Measurements from ENCODE around the gene SPOUT1. TPM values are rescaled to one million over a fixed set of nuclear protein-coding genes. Genes with fewer than 3 reads are reported as not detected.

SPOUT1 gene
- total and polyA plus RNA-seq, 7 donors, result 4.8 to 31.6 (median 25.4) TPM

DNA sequence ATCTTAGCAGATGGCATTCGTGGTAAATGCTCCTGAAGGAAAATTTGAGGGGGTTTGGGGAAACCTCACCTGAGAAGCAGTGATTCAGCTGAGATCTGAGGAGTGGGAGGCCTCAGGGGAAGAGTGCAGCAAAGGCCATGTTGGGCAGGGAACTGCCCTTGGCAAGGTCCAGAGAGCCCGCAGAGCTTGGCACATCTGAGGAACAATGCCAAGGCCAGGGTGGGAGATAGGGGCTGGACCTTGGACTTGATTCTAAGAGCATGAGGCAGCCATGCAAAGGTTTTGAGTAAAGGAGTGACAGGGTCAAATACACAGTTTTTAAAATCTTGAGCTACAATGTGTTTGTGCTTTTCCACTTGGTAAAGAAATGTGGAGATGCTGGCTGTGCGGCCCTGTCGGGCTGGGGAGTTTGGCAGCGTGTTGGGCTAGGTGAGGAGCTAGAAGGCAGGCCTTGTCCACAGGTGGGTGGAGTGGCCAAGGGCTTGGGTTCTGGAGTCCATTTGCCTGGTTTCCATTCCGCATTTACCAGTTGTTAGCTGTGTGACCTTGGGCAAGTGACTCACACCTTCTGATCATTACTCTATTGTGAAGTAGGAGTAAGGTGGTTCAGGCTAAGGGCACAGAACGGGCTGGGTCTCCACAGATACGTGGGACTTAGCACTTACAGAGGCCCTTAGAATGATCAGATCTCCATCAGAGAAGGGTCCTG, 36.5 kb downstream of the SPOUT1 start:
- Histone ChIP-seq H3K4me1 (peaks cover 0 to 7% (median 5%) of the 10 kb centered on the region in 4 donors), H3K9me3 (no peaks in the 10 kb centered on the region), H3K4me3 (no peak overlapping the region), H3K36me3 (peaks cover 18 to 86% (median 47%) of the 10 kb centered on the region in 4 donors), H3K27me3 (no peaks in the 10 kb centered on the region), H3K27ac (no peak overlapping the region)
- no peak for DNase-seq
- TF ChIP-seq POLR2AphosphoS5 (IDR thresholded peaks at IDR 0.05) (no peak), POLR2A (IDR thresholded peaks at IDR 0.05) (no peak)
- TF ChIP-seq, protein P1, sequence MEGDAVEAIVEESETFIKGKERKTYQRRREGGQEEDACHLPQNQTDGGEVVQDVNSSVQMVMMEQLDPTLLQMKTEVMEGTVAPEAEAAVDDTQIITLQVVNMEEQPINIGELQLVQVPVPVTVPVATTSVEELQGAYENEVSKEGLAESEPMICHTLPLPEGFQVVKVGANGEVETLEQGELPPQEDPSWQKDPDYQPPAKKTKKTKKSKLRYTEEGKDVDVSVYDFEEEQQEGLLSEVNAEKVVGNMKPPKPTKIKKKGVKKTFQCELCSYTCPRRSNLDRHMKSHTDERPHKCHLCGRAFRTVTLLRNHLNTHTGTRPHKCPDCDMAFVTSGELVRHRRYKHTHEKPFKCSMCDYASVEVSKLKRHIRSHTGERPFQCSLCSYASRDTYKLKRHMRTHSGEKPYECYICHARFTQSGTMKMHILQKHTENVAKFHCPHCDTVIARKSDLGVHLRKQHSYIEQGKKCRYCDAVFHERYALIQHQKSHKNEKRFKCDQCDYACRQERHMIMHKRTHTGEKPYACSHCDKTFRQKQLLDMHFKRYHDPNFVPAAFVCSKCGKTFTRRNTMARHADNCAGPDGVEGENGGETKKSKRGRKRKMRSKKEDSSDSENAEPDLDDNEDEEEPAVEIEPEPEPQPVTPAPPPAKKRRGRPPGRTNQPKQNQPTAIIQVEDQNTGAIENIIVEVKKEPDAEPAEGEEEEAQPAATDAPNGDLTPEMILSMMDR (IDR thresholded peaks at IDR 0.05), result no peak
- intact Hi-C loops (cut with DNase I), result no loop called here
- 90 to 95% methylated on average over 8 of the region's 8 CpGs for WGBS, 2 donors

DNA sequence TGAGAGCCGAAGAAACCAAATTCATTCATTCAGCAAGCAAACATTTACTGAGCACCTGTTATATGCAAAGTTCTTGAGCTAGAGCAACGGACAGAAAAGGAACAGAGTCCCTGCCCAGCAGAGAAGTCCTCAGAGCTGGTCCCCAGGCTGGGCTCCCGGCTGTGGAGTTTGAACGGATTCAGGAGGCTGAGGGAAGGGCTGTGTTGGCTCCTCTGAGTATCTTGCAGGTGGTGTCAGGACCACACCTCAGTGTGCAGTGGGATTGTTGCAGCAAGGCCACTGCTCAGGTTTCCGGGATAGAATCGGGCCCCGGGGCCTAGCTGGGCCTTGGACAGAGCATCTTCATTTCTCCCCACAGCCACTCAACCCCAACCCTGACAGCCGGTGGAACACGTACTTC, 37.5 kb downstream of the SPOUT1 start:
- H3K4me3 ChIP-seq, result no peak overlapping the region
- no peak overlapping the region for H3K27ac ChIP-seq
- DNase-seq, result no peak
- H3K9me3 ChIP-seq, result no peaks in the 10 kb centered on the region
- H3K27me3 ChIP-seq, result no peaks in the 10 kb centered on the region
- intact Hi-C loops (cut with DNase I), result no loop called here
- 94 to 96% methylated on average over 9 of the region's 9 CpGs for WGBS, 2 donors
- H3K36me3 ChIP-seq, result peaks cover 14 to 76% (median 39%) of the 10 kb centered on the region in 4 donors
- peaks cover 0 to 14% (median 10%) of the 10 kb centered on the region in 4 donors for H3K4me1 ChIP-seq
- TF ChIP-seq, protein P1 (IDR thresholded peaks at IDR 0.05), result no peak
- no peak for TF ChIP-seq POLR2A (IDR thresholded peaks at IDR 0.05)
- TF ChIP-seq EP300 (IDR thresholded peaks at IDR 0.05), result no peak
- no peak for TF ChIP-seq POLR2AphosphoS5 (IDR thresholded peaks at IDR 0.05)

DNA sequence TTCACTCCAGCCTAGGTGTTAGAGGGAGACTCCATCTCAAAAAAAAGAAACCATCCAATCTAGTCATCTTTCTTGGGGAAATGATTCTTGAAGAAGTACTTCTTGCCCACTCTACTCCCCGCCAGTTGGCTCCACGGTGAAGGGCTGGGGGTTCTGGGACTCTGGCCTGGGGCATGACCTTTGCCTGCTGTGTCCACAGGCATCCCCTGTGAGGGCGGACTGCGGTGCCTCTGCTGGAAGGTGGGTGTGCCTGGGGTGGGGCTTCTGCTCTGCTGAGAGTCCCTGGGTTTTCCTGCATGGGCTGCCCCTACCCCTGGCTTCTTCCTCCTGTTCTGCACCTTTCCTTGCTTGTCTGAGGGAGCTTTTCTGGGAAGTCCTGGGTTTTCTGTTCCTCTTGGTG, 39.1 kb downstream of the SPOUT1 start:
- Histone ChIP-seq H3K36me3 (peaks cover 14 to 60% (median 32%) of the 10 kb centered on the region in 4 donors), H3K4me1 (peaks cover 0 to 19% (median 15%) of the 10 kb centered on the region in 4 donors), H3K27me3 (no peaks in the 10 kb centered on the region), H3K9me3 (no peaks in the 10 kb centered on the region), H3K27ac (no peak overlapping the region), H3K4me3 (no peak overlapping the region)
- intact Hi-C loops (cut with DNase I), result no loop called here
- TF ChIP-seq POLR2A (IDR thresholded peaks at IDR 0.05) (no peak), EP300 (IDR thresholded peaks at IDR 0.05) (no peak), POLR2AphosphoS5 (IDR thresholded peaks at IDR 0.05) (no peak)
- TF ChIP-seq, protein P1 (IDR thresholded peaks at IDR 0.05), result no peak
- DNase-seq, result no peak
- 83 to 88% methylated on average over 4 of the region's 4 CpGs for WGBS, 2 donors

DNA sequence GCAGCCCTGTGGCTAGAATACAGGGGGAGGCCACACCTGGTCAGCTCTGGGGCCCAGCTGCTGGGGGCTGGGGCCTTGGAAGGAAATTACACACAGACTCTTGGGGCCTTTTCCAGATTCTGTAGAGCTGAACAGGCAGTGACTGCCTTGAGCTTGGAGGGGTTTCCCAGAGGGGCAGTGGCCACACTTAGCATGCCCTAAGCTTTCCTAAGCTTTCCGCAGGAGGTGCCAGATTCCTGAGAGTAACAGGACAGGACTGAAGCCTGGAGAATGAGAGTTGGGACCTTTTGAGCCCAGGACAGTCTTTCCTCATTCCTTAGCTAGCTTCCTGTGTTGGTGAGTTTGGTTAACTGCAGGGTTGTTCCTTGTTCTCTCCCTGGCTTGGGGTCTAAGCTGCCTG, 41.1 kb downstream of the SPOUT1 start:
- H3K27ac ChIP-seq, result no peak overlapping the region
- no peaks in the 10 kb centered on the region for H3K9me3 ChIP-seq
- no peak for DNase-seq
- 91 to 99% methylated on average over 1 of the region's 1 CpG for whole genome bisulfite sequencing, 2 donors
- H3K36me3 ChIP-seq, result peaks cover 14 to 44% (median 28%) of the 10 kb centered on the region in 4 donors
- peak overlapping the region in 2 of 4 donors; percentile 94 to 98 for H3K4me3 ChIP-seq
- peaks cover 0 to 23% (median 18%) of the 10 kb centered on the region in 4 donors for H3K4me1 ChIP-seq
- no peaks in the 10 kb centered on the region for H3K27me3 ChIP-seq
- intact Hi-C loops (cut with DNase I), result loop anchor here (5.0 kb wide), 1 partner anchor 86 kb away; the partner anchor contains the start of gene PKN3
- TF ChIP-seq POLR2AphosphoS5 (IDR thresholded peaks at IDR 0.05) (no peak), EP300 (IDR thresholded peaks at IDR 0.05) (no peak), POLR2A (IDR thresholded peaks at IDR 0.05) (no peak)
- TF ChIP-seq, protein P1 (IDR thresholded peaks at IDR 0.05), result no peak

All from sigmoid colon (tissue), 7 donors.